ENCODE data around the gene SPATA2. TPM values are rescaled to one million over a fixed set of nuclear protein-coding genes. Genes with fewer than 3 reads are reported as not detected.
"Not testable (repeated sequence)": the region's sequence is repeated elsewhere in the genome, so short reads cannot be mapped to it uniquely, and the experiment has no call there.

Gene SPATA2
- total RNA-seq, 1 donor from 2014 or later, result 4.7 TPM

DNA sequence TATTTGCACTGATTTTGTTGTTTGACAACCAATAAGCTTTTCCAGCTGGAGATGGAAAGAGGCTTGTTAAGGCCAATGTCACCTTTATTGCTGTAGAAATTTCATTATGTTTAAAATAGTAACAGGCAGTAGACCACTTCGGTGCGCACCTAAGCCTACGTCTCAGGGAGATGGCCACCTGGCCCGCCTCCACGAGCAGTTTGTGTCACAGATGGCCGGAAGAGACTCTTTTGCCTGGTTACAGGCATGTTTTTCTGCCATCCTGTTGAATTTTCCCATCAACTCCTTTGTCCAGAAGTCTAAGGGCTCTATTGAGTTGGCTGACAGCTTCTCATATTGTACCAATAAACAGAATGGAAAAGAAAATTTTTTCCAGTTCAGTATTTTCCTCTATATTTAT lies 51.7 kb downstream of the SPATA2 start:
- Histone ChIP-seq H3K4me1 (no peaks in the 10 kb centered on the region), H3K4me3 (no peak overlapping the region), H3K27ac (no peak overlapping the region), H3K36me3 (peaks cover 0 to 36% of the 10 kb centered on the region in 2 donors), H3K9me3 (no peaks in the 10 kb centered on the region), H3K27me3 (no peaks in the 10 kb centered on the region)
- DNase-seq (ENCODE audit: extremely low spot score in 2 of 2), result no peak
- TF ChIP-seq, protein P1, sequence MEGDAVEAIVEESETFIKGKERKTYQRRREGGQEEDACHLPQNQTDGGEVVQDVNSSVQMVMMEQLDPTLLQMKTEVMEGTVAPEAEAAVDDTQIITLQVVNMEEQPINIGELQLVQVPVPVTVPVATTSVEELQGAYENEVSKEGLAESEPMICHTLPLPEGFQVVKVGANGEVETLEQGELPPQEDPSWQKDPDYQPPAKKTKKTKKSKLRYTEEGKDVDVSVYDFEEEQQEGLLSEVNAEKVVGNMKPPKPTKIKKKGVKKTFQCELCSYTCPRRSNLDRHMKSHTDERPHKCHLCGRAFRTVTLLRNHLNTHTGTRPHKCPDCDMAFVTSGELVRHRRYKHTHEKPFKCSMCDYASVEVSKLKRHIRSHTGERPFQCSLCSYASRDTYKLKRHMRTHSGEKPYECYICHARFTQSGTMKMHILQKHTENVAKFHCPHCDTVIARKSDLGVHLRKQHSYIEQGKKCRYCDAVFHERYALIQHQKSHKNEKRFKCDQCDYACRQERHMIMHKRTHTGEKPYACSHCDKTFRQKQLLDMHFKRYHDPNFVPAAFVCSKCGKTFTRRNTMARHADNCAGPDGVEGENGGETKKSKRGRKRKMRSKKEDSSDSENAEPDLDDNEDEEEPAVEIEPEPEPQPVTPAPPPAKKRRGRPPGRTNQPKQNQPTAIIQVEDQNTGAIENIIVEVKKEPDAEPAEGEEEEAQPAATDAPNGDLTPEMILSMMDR (IDR thresholded peaks at IDR 0.05), result no peak
- TF ChIP-seq POLR2AphosphoS5 (IDR thresholded peaks at IDR 0.05; ENCODE audit: insufficient read depth in 1 of 2, low read depth in 1 of 2), result no peak
- TF ChIP-seq POLR2A (IDR thresholded peaks at IDR 0.05), result no peak
- intact Hi-C loops (cut with DNase I), result no loop called here

DNA sequence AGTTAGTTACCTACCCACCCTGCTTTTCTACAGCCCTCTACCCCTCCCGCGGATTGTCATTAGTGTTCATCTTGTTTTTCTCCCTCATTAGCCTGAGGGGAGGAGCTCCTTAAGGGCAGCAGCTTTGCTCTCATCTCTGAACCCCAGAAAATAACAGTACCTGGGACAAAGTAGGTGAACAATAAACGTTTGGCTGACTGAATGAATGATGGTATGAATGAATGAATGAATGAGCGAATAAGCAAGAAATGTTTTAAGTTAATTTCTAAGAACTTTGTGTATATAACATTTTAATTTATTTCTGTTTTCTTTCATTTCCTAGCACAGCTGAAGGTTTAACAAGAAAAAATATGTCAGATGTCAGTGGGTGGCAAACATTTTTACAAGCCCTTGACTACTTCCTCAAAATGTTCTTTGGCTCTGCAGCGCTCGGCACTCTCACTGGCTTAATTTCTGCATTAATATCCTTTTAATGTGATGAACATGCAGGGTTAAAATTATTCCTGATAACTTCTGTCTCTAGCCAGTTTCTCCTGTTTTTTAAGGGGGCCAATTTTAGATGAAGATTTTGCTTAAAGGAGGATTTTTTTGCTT lies 52.6 kb downstream of the SPATA2 start:
- H3K4me3 ChIP-seq, result no peak overlapping the region
- H3K36me3 ChIP-seq, result peaks cover 0 to 27% of the 10 kb centered on the region in 2 donors
- DNase-seq (ENCODE audit: extremely low spot score in 2 of 2), result no peak
- H3K27me3 ChIP-seq, result no peaks in the 10 kb centered on the region
- no peak overlapping the region for H3K27ac ChIP-seq
- H3K4me1 ChIP-seq, result no peaks in the 10 kb centered on the region
- intact Hi-C loops (cut with DNase I), result no loop called here
- no peaks in the 10 kb centered on the region for H3K9me3 ChIP-seq
- TF ChIP-seq, protein P1 (IDR thresholded peaks at IDR 0.05), result no peak
- TF ChIP-seq POLR2AphosphoS5 (IDR thresholded peaks at IDR 0.05; ENCODE audit: insufficient read depth in 1 of 2, low read depth in 1 of 2) (no peak), POLR2A (IDR thresholded peaks at IDR 0.05) (no peak)

DNA sequence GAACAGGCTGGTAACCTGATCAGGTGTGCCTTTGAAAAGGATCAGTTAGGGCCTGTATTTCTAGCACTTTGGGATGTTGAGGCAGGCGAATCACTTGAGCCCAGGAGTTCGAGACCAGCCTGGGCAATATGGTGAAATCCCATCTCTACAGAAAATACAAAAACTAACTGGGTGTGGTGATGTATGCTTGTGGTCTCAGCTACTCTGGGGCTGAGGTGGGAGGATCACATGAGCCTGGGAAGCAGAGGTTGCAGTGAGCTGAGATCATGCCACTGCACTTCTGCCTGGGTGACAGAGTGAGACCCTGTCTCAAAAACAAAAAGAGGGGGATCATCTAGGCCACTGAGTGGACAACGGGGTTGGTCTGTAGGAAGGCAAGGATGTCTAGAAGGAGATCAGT lies 54.1 kb downstream of the SPATA2 start:
- H3K27ac ChIP-seq; H3K9me3 ChIP-seq; H3K4me3 ChIP-seq; DNase-seq (ENCODE audit: extremely low spot score in 2 of 2); H3K27me3 ChIP-seq; intact Hi-C loops (cut with DNase I); H3K4me1 ChIP-seq: not testable (repeated sequence)
- H3K36me3 ChIP-seq, result peaks cover 0 to 31% of the 10 kb centered on the region in 2 donors

DNA sequence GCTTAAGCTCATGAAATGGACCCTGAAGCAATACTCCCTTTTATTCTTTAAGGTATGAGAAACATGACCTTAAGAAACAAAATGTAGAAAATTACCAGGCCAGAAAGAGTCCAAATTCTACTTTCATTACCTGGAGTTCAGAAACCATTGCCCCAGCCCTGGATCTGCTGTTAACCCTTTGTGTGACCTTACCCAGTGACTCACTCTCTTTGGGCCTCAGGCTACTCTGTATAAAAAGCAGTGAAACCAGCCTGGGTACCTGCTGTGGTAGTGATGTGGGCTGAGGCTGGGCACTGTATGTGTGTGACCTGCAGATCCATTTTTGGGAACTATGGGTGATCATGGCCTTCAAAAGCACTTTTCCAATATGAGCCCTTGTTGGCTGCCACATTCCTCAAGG lies 55.5 kb downstream of the SPATA2 start:
- intact Hi-C loops (cut with DNase I), result no loop called here
- TF ChIP-seq POLR2A (IDR thresholded peaks at IDR 0.05) (no peak), POLR2AphosphoS5 (IDR thresholded peaks at IDR 0.05; ENCODE audit: insufficient read depth in 1 of 2, low read depth in 1 of 2) (no peak)
- TF ChIP-seq, protein P1 (IDR thresholded peaks at IDR 0.05), result no peak
- H3K9me3 ChIP-seq, result no peaks in the 10 kb centered on the region
- H3K4me1 ChIP-seq, result no peaks in the 10 kb centered on the region
- H3K4me3 ChIP-seq, result no peak overlapping the region
- H3K27me3 ChIP-seq, result no peaks in the 10 kb centered on the region
- no peak overlapping the region for H3K27ac ChIP-seq
- DNase-seq (ENCODE audit: extremely low spot score in 2 of 2), result no peak
- peaks cover 0 to 21% of the 10 kb centered on the region in 2 donors for H3K36me3 ChIP-seq

DNA sequence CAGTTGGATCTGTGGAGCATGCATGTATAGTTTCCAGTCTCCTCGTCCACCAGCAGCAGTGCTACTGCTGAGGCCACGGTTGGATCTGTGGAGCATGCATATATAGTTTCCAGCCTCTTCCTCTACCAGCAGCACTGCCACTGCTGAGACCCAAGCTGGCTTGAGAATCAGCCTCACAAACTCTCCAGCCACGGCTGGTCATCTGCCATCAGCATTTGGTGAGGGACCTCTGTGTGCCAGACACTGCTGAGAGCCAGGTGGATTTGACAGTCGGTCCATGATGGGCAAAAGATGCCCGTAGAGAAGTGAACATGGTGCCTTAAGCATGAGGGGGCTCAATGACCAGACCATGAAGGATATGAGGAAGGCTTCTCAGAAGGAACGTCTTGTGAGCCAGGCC lies 56.3 kb downstream of the SPATA2 start:
- no peaks in the 10 kb centered on the region for H3K27me3 ChIP-seq
- no peak overlapping the region for H3K4me3 ChIP-seq
- no peak overlapping the region for H3K27ac ChIP-seq
- H3K36me3 ChIP-seq, result peaks cover 0 to 16% of the 10 kb centered on the region in 2 donors
- H3K4me1 ChIP-seq, result no peaks in the 10 kb centered on the region
- intact Hi-C loops (cut with DNase I), result no loop called here
- TF ChIP-seq POLR2AphosphoS5 (IDR thresholded peaks at IDR 0.05; ENCODE audit: insufficient read depth in 1 of 2, low read depth in 1 of 2) (no peak), POLR2A (IDR thresholded peaks at IDR 0.05) (no peak)
- TF ChIP-seq, protein P1 (IDR thresholded peaks at IDR 0.05), result no peak
- no peaks in the 10 kb centered on the region for H3K9me3 ChIP-seq
- no peak for DNase-seq (ENCODE audit: extremely low spot score in 2 of 2)
